Retinal pigment epithelial cell (primary cell): ENCODE data around the gene IQGAP2.
"Not testable (repeated sequence)": the region's sequence is repeated elsewhere in the genome, so short reads cannot be mapped to it uniquely, and the experiment has no call there.

Experiments
- DNase-seq: peaks from one replicate; pipeline ENCODE4 v3.0.0-alpha.2; 2010; ENCODE audit warnings: low read depth
- H3K4me3 ChIP-seq: 2 replicates; pipeline ENCODE4 v1.5.1; 2011; ENCODE audit warnings: mild to moderate bottlenecking, low read length, control low read depth, moderate library complexity
- TF ChIP-seq, protein P1 (sequence below): conservative IDR thresholded peaks from 2 replicates; pipeline ENCODE4 v1.5.1; 2011; ENCODE audit warnings: low read depth, low read length, control low read depth, inconsistent platforms

Gene IQGAP2

DNA sequence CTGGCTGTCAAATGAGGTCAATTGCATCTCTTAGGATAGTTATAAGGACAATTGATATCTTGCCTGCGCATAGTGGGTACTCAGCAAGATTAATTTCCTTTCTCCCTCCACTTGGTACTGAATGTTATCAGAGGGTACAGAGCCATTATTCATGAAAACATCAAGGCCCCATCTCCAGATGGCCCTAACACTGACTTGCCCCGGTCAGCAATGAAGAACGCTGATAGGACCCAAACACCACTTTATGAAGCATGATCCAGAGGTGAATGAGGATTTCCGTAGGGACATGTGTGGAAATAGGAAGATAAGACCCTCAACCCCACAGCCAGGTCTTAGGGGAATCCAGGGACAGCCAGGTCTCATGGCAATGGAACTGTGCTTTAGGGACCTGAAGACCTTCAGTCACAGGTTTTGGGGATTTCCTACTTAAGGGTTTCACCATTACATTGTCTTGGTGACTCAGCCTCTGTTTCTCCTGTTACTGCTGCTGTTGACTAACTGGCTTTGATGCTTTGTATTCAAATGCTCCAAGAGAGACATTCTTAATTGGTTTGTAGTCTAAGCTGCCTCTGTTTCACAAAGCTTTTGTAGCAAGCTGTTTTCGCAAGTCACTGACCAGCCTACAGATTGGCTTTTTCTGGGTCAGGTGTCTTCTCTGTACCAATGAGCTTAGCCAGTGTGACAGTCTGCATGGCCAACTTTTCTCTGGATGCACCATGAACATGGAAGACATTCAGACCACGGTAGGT is 35.3 kb upstream of the IQGAP2 start:
- TF ChIP-seq, protein P1, sequence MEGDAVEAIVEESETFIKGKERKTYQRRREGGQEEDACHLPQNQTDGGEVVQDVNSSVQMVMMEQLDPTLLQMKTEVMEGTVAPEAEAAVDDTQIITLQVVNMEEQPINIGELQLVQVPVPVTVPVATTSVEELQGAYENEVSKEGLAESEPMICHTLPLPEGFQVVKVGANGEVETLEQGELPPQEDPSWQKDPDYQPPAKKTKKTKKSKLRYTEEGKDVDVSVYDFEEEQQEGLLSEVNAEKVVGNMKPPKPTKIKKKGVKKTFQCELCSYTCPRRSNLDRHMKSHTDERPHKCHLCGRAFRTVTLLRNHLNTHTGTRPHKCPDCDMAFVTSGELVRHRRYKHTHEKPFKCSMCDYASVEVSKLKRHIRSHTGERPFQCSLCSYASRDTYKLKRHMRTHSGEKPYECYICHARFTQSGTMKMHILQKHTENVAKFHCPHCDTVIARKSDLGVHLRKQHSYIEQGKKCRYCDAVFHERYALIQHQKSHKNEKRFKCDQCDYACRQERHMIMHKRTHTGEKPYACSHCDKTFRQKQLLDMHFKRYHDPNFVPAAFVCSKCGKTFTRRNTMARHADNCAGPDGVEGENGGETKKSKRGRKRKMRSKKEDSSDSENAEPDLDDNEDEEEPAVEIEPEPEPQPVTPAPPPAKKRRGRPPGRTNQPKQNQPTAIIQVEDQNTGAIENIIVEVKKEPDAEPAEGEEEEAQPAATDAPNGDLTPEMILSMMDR = no peak
- no peak for DNase-seq

DNA sequence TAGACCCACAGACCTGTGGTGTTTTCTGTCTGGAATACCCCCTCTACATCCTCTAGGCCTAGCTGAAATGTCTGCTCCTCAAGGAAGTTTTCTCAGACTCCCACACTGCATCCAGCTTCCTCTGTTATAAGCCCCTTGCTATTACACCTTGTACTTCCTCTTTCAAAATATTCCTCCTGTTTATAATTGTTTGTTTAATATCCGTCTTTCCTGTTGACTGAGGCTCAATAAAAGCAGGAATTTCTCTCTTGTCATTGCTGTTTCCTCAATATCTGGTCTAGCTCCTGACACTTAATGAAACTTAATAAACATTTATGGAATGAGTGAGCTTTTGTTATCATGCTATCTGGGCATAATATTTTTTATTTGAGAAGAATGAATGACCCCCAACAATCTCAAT is 34.1 kb upstream of the IQGAP2 start:
- no peak overlapping the region for H3K4me3 ChIP-seq
- TF ChIP-seq, protein P1 = no peak
- no peak for DNase-seq

More for the DNA sequence above, 35.3 kb upstream of the IQGAP2 start:
- H3K4me3 ChIP-seq = no peak overlapping the region

DNA sequence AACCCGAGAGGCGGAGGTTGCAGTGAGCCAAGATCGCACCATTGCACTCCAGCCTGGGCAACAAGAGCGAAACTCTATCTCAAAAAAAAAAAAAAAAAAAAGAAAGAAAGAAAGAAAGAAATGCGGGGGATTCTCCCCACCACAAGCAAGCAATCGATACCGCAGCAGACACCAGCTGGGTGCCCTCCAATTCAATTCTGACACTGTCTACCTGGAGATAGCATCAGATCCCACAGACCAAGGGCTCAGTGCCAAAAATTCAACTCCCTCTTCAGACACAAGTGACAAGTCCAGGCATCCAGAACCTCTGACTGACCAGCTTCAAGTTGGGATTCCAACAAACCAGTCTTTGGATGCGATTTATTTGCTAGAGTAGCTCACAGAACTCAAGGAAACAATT is 33.4 kb upstream of the IQGAP2 start:
- DNase-seq = not testable (repeated sequence)

DNA sequence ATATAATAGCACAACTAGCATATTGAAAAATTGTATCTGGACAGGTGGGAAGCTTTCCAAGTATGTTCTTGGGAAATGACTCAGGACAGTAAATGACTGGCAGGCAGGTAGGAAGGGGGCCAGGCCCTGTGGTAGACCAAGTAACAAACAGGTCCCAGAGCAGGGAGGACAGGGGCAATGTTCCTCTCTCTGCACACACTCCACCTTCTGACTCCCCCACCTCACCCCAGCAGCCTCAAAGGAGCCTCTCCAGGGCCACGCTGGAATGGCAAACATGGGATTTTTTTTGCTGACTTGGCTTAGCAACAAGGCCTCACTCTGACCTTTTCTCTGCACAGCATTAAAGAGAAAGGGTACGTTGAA is 31.1 kb upstream of the IQGAP2 start:
- DNase-seq = no peak
- no peak overlapping the region for H3K4me3 ChIP-seq
- TF ChIP-seq, protein P1 = no peak

More for the DNA sequence above, 33.4 kb upstream of the IQGAP2 start:
- not testable (repeated sequence) for H3K4me3 ChIP-seq

DNA sequence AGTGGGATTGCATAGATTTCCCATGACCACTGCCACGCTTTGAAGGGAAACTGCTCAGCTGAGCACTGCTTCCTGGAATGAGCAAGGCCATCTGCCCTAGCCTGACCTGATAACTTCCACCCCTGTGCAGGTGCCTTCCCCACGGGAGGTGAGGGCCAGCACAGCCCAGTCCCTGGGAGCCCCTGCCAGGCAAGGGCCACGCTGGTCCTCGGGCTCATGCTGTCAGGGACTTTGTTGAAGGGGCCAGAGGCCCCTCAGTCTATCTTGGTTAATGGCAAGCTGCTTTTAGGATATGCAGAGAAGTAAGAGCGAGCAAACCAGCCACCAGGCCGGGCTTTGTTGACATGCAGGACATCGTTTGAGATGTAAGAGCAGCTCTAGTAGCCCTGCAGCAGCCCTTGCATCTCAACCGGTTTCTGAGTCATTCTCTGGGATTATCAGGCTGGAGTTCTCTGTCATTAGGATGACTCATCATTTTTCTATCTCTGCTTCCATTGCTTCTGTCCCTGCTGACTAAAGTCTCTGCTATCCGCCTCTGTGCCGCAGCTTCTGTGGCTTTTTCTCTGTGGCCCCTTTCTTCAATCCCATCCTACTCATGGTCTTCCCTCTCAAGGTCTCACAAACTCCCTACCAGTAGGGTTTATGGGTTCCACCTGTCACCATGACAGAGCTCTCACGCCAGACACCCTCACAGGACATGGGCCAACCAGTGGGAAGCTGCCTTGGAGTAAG is 30.6 kb upstream of the IQGAP2 start:
- no peak overlapping the region for H3K4me3 ChIP-seq
- TF ChIP-seq, protein P1 = no peak
- DNase-seq = peak; percentile 61

DNA sequence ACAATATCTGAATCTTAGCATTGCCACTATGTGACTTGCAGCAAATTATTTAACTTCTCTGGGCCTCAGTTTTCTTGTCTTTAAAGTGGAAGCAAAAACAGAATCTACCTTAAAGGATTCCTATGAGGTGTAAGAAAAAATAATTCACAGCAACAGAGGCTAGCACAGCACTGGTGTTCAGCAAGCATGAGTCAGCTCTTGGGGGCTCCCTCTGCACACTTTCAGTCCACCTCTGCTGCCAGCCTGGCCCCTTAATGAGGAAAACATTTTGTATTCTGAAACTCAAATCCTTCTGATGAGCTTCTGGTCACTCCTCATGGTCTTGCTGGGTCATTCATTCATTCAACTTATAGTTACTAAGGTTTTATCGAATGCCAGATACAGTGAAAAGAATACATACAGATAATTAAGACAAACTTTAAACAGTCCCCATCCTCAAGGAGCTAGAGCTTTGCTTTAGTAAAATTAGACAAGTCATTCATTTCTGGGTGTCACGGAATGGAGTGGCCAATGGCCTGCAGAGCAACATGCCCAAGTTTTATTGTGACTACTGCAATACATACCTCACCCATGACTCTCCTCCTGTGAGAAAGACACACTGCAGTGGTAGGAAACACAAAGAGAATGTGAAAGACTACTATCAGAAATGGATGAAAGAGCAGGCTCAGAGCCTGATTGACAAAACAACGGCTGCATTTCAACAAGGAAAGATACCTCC is 26.8 kb upstream of the IQGAP2 start:
- DNase-seq = no peak
- TF ChIP-seq, protein P1 = no peak
- no peak overlapping the region for H3K4me3 ChIP-seq

DNA sequence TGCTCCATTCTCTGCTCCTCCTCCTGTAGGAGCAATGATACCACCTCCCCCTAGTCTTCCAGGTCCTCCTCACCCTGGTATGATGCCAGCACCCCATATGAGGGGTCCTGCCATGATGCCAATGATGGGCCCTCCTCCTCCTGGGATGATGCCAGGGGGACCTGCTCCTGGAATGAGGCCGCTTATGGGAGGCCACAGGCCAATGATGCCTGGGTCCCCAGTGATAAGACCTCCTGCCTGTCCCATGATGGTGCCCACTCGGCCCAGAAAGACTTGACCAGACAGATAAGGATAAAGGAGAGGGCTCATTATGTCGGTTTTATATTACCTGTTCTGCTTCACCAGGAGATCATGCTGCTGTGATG is 26.2 kb upstream of the IQGAP2 start:
- no peak overlapping the region for H3K4me3 ChIP-seq
- DNase-seq = no peak
- TF ChIP-seq, protein P1 = no peak
